GM23248 (cell line): ENCODE data around the gene APOBEC3A.

Source experiments
- EZH2 ChIP-seq: fragments of 200-600 bp; sonication (generic); IDR thresholded peaks from 2 replicates; pipeline ENCODE4 v1.6.1; 2018; ENCODE audit warnings: antibody characterized with exemption, mild to moderate bottlenecking; ENCODE audit not compliant: insufficient read depth, poor library complexity, severe bottlenecking
- EZH2phosphoT487 ChIP-seq: fragments of 200-600 bp; sonication (generic); IDR thresholded peaks from 2 replicates; pipeline ENCODE4 v1.6.1; 2018; ENCODE audit warnings: antibody characterized with exemption, moderate library complexity, mild to moderate bottlenecking, low read depth; ENCODE audit not compliant: insufficient read depth

DNA sequence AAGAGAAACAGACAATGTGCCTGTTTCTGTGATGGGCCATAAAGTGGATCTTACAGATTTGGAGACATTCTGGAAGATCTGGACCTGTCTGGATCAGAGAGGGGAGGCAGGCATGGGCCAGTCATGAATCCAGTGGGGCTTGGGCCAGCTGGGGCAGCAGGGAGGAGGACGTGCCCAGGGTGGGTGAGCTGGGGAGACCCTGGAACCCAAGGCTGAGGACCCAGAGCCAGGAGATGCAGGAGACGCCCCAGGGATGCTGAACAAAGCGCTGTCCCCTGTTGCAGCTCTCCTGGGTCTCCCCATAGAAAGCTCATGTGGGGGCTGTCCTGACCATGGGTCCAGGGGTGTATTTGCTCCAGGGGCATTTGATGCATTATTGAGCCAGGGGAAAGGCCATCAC lies 1.5 kb upstream of the APOBEC3A start:
- TF ChIP-seq EZH2 (no peak), EZH2phosphoT487 (no peak)
